Effector CD8-positive, alpha-beta T cell (primary cell): ENCODE results near the gene FOXN4.
"Not testable (repeated sequence)": the region's sequence is repeated elsewhere in the genome, so short reads cannot be mapped to it uniquely, and the experiment has no call there.

ENCODE experiments used
- DNase-seq: peaks from one replicate; lab custom pipeline; 2025; lab: John Stamatoyannopoulos, UW
- total RNA-seq, 4 experiments: gene quantifications; one replicate each; lab custom pipeline; 2026; lab: John Stamatoyannopoulos, UW

The FOXN4 gene, protein sequence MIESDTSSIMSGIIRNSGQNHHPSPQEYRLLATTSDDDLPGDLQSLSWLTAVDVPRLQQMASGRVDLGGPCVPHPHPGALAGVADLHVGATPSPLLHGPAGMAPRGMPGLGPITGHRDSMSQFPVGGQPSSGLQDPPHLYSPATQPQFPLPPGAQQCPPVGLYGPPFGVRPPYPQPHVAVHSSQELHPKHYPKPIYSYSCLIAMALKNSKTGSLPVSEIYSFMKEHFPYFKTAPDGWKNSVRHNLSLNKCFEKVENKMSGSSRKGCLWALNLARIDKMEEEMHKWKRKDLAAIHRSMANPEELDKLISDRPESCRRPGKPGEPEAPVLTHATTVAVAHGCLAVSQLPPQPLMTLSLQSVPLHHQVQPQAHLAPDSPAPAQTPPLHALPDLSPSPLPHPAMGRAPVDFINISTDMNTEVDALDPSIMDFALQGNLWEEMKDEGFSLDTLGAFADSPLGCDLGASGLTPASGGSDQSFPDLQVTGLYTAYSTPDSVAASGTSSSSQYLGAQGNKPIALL
- 0 to 0.18 (median 0) reads per million in 4 experiments for total RNA-seq

GRCh38 chr12:109308534-109309380 is at the start of gene FOXN4:
FOXN4 (minus strand) TSS chr12:109309284; CDS start chr12:109308321, 963 bp downstream.
- DNase-seq, result no peak

- DNase-seq, result no peak
Measured at GRCh38 chr12:109358154-109358869, 49.2 kb upstream of the FOXN4 start.

- DNase-seq, result no peak
Measured at GRCh38 chr12:109357032-109357431, 47.9 kb upstream of the FOXN4 start.

GRCh38 chr12:109356577-109356976 is 47.5 kb upstream of the FOXN4 start:
- DNase-seq, result no peak

GRCh38 chr12:109352184-109352583 is 43.1 kb upstream of the FOXN4 start:
- DNase-seq, result no peak

DNA sequence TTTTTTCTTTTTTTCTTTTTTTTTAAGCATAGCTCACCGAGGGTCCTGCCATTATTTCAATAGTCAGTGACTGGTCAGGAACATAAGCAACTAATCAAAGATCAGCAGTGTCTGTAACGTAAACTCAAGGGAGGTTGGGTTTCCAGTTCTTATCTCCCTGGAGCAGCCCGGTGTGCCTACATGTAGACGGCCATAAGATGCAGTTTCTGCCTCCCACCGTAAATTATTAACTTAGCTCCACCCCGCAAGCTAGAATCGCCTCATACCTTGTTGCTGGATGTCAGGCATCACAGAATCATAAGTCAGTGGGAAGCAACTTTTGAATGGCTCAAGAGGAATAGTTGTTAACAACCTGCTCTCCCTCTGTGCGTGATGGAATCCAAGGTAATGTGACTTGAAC is 38.5 kb upstream of the FOXN4 start, which contains the start of gene MYO1H:
Gene MYO1H, plus strand, starts transcription at position 312 of the 400 bp plus-strand sequence. Its CDS starts 61 bp downstream, at position 373.
- no peak for DNase-seq

DNA sequence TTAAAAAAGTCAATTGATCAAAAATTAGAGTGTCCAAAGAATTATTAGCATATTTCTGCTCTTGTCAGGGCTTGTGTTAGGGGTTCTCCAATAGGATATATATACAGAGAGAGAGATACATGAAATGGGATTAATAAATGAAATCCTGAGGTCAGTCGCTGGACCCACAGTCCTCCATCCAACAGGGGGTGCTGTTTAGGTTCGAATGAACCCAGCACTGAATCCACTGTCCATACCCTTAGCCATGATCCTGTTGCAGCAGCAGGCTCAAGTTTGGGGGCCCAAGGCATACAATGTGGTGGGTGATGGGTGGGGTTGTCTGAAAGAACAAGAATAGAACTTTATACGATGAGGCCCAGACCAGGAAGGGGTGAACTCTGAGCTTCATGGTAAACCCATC is 37.8 kb upstream of the FOXN4 start:
- DNase-seq, result no peak

DNA sequence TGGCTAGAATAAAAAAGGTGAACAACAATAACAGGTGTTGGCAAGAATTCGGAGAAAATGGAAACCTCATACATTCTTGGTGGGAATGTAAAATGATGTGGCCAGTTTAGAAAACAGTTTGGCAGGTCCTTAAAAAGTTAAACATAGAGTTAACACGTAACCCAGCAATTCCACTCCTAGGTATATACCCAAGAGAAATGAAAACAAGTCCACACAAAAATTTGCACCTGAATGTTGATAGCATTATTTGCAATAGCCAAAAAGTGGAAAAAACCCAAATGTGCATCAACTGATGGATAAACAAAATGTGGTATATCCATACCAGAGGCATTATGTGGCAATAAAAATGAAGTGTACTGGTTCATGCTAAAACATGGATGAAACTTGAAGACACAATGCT is 36.3 kb upstream of the FOXN4 start:
- DNase-seq, result no peak

DNA sequence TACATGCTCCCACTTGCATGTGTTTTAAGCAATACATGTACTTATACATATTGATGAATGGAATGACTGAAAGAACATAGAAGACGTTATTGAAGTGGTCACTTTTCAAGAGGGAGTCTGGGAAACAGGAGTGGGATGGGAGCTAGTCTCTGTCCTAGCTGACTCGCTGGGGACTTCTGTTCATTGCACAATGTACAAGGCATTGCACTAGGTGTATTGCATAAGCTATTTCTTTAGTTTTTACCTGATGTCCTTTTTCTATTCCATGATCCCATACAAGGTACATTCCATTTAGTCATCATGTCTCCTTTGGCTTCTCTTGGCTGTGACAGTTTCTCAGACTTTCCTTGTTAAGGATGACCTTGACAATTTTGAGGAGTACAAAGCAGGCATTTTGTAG is 34.6 kb upstream of the FOXN4 start:
- no peak for DNase-seq

- DNase-seq, result no peak
Measured at GRCh38 chr12:109336593-109336992, 27.5 kb upstream of the FOXN4 start.

GRCh38 chr12:109334887-109335286 is 25.8 kb upstream of the FOXN4 start:
- no peak for DNase-seq

GRCh38 chr12:109331301-109331952 is 22.3 kb upstream of the FOXN4 start:
- no peak for DNase-seq

- DNase-seq, result no peak
Measured at GRCh38 chr12:109330282-109331230, 21.5 kb upstream of the FOXN4 start.

GRCh38 chr12:109329686-109330085 is 20.6 kb upstream of the FOXN4 start:
- no peak for DNase-seq

DNA sequence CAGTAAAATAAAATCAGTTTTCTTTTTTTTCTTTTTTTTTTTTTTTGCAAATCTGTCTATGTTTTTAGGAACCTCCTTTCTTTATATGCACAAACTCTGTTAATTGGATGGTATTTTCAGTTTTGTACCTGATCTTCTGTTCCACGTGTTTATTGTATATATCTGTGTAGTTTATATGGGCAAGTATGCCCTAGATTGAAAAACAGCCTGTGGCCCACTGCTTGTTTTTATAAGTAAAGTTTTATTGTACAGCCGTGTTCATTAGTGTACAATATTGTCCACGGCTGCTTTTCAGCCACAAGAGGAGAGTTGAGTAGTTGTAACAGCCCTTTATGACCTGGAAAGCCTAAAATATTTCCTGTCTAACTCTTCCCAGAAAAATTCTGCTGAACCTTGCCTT is 19.9 kb upstream of the FOXN4 start:
- no peak for DNase-seq

GRCh38 chr12:109321294-109321693 is 12.2 kb upstream of the FOXN4 start:
- not testable (repeated sequence) for DNase-seq

DNA sequence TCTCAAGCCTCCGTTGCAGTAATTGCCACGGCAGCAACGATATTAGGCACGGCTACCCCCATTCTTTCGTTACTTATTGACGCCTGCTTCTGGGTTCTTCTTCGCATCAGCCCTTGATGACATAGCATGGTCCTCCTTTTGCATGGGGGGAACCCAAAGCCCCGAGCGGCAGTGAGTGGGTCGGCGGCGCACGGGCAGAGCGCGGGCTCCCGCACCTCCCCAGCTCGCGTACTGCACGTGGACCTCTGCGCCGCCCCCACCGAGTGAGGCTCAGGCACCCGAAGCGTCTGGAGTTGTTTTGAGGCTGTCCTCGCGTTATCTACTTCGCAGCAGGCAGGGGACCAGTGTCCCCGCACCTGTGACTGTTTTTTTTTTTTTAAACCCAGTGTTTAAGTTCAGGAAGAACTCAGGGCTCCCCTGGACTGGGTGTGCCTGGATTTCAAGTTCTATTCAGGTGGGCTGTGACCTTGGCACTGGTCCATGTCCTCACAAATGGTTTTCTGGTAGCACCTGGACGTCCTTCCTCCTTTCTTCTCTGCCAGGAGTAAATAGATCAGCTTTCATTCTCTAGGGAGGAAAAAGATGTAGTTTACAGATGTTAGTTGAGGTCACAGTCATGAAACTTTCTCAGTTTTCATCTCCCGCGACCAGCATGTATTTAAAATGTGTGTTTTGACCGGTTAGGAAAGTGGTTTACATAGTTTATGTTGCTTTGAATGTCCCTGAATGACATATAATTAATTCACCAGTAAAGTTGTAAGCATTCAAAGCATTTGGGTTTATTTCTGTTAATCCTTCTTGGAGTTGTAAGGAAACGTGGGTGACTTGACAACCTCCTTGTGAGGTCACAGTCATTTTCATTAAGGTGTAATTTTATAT is 1.4 kb upstream of the FOXN4 start:
- DNase-seq, result no peak

GRCh38 chr12:109309381-109310246 is 530 bp upstream of the FOXN4 start:
- no peak for DNase-seq
